ENCODE results near the gene STK35.

Gene STK35

DNA sequence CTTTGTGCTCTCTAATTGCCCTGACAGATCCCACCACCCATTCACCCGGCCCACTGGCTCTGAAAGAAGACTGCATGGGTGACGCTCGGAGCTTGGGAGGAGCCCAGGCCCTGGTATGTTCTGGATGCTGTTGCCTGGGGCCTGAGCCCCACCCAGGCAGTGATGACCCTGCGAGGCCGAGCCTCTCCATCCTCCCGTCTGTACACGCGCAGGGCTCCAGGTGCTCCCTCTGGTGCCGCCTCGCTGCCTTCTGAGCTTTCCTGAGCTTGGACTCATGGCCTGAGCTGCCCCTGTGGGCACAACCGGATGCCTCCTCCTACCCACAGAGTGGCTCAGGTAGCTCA is 61.2 kb downstream of the STK35 start:
- H2AFZ ChIP-seq (ENCODE audit: insufficient read depth, low read length, poor library complexity): no peak overlapping the region
- H3K9ac ChIP-seq (ENCODE audit: low read length): no peak overlapping the region
- no peak overlapping the region for H3K14ac ChIP-seq (ENCODE audit: low read length)
- H3K27ac ChIP-seq (ENCODE audit: low read depth, low read length): no peak overlapping the region
- no peak overlapping the region for H2BK120ac ChIP-seq (ENCODE audit: insufficient read depth, low read length, poor library complexity)
- no peak overlapping the region for H2AK5ac ChIP-seq (ENCODE audit: low read length)
- no peak overlapping the region for H4K91ac ChIP-seq (ENCODE audit: low read depth, low read length)
- H3K36me3 ChIP-seq (ENCODE audit: control insufficient read depth in 1 of 2, insufficient read depth in 2 of 2, low read length in 2 of 2): no peaks in the 10 kb centered on the region
- peaks cover 4% of the 10 kb centered on the region in 2 experiments for H3K4me1 ChIP-seq (ENCODE audit: control insufficient read depth in 1 of 2, insufficient read depth in 2 of 2, low read length in 2 of 2)
- no peak overlapping the region for H2BK5ac ChIP-seq (ENCODE audit: low read depth, low read length, poor library complexity)
- no peak overlapping the region for H2BK12ac ChIP-seq (ENCODE audit: low read length)
- H3K23ac ChIP-seq (ENCODE audit: low read length): no peak overlapping the region
- no peaks in the 10 kb centered on the region for H3K79me1 ChIP-seq (ENCODE audit: low read length)
- H3K79me2 ChIP-seq (ENCODE audit: control insufficient read depth, insufficient read depth, low read length, poor library complexity): no peaks in the 10 kb centered on the region
- no peaks in the 10 kb centered on the region for H3K9me3 ChIP-seq (ENCODE audit: insufficient read depth, low read depth, low read length)
- no peak overlapping the region for H4K8ac ChIP-seq (ENCODE audit: low read depth, low read length)
- no peak for DNase-seq
- H4K12ac ChIP-seq (ENCODE audit: low read depth, low read length): no peak overlapping the region
- H3K18ac ChIP-seq (ENCODE audit: low read length): no peak overlapping the region
- H3K4ac ChIP-seq (ENCODE audit: low read depth, low read length): no peak overlapping the region
- H3K4me2 ChIP-seq (ENCODE audit: low read length): no peak overlapping the region
- H3K4me3 ChIP-seq (ENCODE audit: low read depth, low read length): no peak overlapping the region
- no CpG with 5 or more reads among the region's 11 CpGs for WGBS (ENCODE audit: extremely low coverage, insufficient coverage, insufficient read length)
- no peaks in the 10 kb centered on the region for H3K27me3 ChIP-seq (ENCODE audit: insufficient read depth, low read length)

DNA sequence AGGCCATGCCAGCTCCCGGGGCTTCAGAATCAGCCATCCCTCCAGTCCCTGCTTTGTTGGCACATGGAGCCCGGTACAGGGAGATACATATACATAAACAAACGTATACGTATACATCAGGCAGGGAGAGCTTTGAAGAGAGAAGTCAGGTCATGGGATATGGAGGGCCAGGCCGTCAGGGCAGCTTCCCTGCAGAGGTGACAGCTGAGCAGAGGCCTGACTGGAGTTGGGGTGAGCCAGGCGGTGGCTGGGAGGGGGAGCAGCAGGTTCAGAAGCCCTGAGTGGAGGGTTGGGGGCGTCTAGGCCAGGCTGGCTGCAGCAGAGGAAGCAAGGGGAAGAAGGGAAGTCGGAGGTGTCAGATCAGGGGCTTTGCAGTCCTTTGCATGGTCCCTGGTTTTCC is 61.7 kb downstream of the STK35 start:
- no CpG with 5 or more reads among the region's 8 CpGs for WGBS (ENCODE audit: extremely low coverage, insufficient coverage, insufficient read length)
- H2AFZ ChIP-seq (ENCODE audit: insufficient read depth, low read length, poor library complexity): no peak overlapping the region
- H3K18ac ChIP-seq (ENCODE audit: low read length): no peak overlapping the region
- no peaks in the 10 kb centered on the region for H3K9me3 ChIP-seq (ENCODE audit: insufficient read depth, low read depth, low read length)
- no peak overlapping the region for H3K27ac ChIP-seq (ENCODE audit: low read depth, low read length)
- H3K4me3 ChIP-seq (ENCODE audit: low read depth, low read length): no peak overlapping the region
- H3K4me1 ChIP-seq (ENCODE audit: control insufficient read depth in 1 of 2, insufficient read depth in 2 of 2, low read length in 2 of 2): peaks cover 4% of the 10 kb centered on the region in 2 experiments
- no peak overlapping the region for H3K9ac ChIP-seq (ENCODE audit: low read length)
- H3K27me3 ChIP-seq (ENCODE audit: insufficient read depth, low read length): no peaks in the 10 kb centered on the region
- no peaks in the 10 kb centered on the region for H3K79me2 ChIP-seq (ENCODE audit: control insufficient read depth, insufficient read depth, low read length, poor library complexity)
- H3K14ac ChIP-seq (ENCODE audit: low read length): no peak overlapping the region
- H4K91ac ChIP-seq (ENCODE audit: low read depth, low read length): no peak overlapping the region
- H3K4me2 ChIP-seq (ENCODE audit: low read length): no peak overlapping the region
- DNase-seq: no peak
- no peak overlapping the region for H2BK5ac ChIP-seq (ENCODE audit: low read depth, low read length, poor library complexity)
- H4K8ac ChIP-seq (ENCODE audit: low read depth, low read length): no peak overlapping the region
- no peak overlapping the region for H4K12ac ChIP-seq (ENCODE audit: low read depth, low read length)
- no peak overlapping the region for H3K4ac ChIP-seq (ENCODE audit: low read depth, low read length)
- no peak overlapping the region for H2BK12ac ChIP-seq (ENCODE audit: low read length)
- no peaks in the 10 kb centered on the region for H3K36me3 ChIP-seq (ENCODE audit: control insufficient read depth in 1 of 2, insufficient read depth in 2 of 2, low read length in 2 of 2)
- H2AK5ac ChIP-seq (ENCODE audit: low read length): no peak overlapping the region
- no peak overlapping the region for H2BK120ac ChIP-seq (ENCODE audit: insufficient read depth, low read length, poor library complexity)
- H3K23ac ChIP-seq (ENCODE audit: low read length): no peak overlapping the region
- no peaks in the 10 kb centered on the region for H3K79me1 ChIP-seq (ENCODE audit: low read length)

DNA sequence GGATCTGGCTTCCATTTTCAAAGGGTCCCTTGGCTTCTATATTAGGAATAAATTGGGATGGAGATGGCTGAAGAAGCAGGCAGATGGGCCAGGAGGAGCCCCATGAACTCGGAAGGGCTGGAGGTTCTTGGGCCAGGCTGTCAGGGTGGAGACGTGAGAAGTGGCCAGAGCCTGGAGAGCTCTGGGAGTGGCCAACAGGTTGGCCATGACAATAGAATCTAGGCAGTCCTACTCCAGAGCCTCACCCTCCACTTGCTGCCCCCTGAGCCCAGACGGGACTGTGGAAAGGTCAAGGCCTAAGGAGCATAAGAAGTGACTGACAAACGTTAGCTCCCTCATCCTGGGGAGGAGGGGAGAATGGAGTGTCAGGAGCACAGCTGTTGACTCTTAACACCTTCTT is 62.1 kb downstream of the STK35 start:
- Histone ChIP-seq H2BK120ac (ENCODE audit: insufficient read depth, low read length, poor library complexity) (no peak overlapping the region), H2AK5ac (ENCODE audit: low read length) (no peak overlapping the region), H4K8ac (ENCODE audit: low read depth, low read length) (no peak overlapping the region), H3K18ac (ENCODE audit: low read length) (no peak overlapping the region), H3K4me1 (ENCODE audit: control insufficient read depth in 1 of 2, insufficient read depth in 2 of 2, low read length in 2 of 2) (peaks cover 4% of the 10 kb centered on the region in 2 experiments), H3K4me3 (ENCODE audit: low read depth, low read length) (no peak overlapping the region), H3K4ac (ENCODE audit: low read depth, low read length) (no peak overlapping the region), H2BK12ac (ENCODE audit: low read length) (no peak overlapping the region), H3K79me1 (ENCODE audit: low read length) (no peaks in the 10 kb centered on the region), H3K23ac (ENCODE audit: low read length) (no peak overlapping the region), H3K27ac (ENCODE audit: low read depth, low read length) (no peak overlapping the region), H3K79me2 (ENCODE audit: control insufficient read depth, insufficient read depth, low read length, poor library complexity) (no peaks in the 10 kb centered on the region), H3K4me2 (ENCODE audit: low read length) (no peak overlapping the region), H4K12ac (ENCODE audit: low read depth, low read length) (no peak overlapping the region), H3K36me3 (ENCODE audit: control insufficient read depth in 1 of 2, insufficient read depth in 2 of 2, low read length in 2 of 2) (no peaks in the 10 kb centered on the region), H3K27me3 (ENCODE audit: insufficient read depth, low read length) (no peaks in the 10 kb centered on the region), H2BK5ac (ENCODE audit: low read depth, low read length, poor library complexity) (no peak overlapping the region), H3K9me3 (ENCODE audit: insufficient read depth, low read depth, low read length) (no peaks in the 10 kb centered on the region), H3K9ac (ENCODE audit: low read length) (no peak overlapping the region), H3K14ac (ENCODE audit: low read length) (no peak overlapping the region), H2AFZ (ENCODE audit: insufficient read depth, low read length, poor library complexity) (no peak overlapping the region), H4K91ac (ENCODE audit: low read depth, low read length) (no peak overlapping the region)
- DNase-seq: no peak
- WGBS (ENCODE audit: extremely low coverage, insufficient coverage, insufficient read length): no CpG with 5 or more reads among the region's 4 CpGs

DNA sequence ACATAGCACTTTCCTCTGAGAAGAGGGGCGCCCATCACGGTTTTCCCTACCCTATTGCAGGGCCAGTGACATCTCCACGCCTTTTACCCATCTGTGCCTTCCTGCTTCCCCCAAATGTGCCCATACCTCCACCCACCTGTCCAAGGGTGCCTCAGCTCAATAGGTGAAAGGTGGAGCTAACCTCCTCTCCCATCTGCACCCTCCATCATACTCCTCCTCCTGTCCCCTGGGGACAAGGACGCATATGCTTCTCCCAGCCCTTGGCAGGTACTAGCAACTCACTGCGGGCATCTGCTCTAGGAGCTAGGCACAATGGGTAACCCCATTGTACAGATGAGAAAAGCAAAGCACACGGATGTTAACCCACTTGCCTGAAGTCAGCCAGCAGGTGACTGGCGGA is 62.8 kb downstream of the STK35 start:
- Histone ChIP-seq H3K23ac (ENCODE audit: low read length) (no peak overlapping the region), H3K18ac (ENCODE audit: low read length) (no peak overlapping the region), H3K79me1 (ENCODE audit: low read length) (no peaks in the 10 kb centered on the region), H2AFZ (ENCODE audit: insufficient read depth, low read length, poor library complexity) (no peak overlapping the region), H4K8ac (ENCODE audit: low read depth, low read length) (no peak overlapping the region), H2BK5ac (ENCODE audit: low read depth, low read length, poor library complexity) (no peak overlapping the region), H4K91ac (ENCODE audit: low read depth, low read length) (no peak overlapping the region), H4K12ac (ENCODE audit: low read depth, low read length) (no peak overlapping the region), H3K36me3 (ENCODE audit: control insufficient read depth in 1 of 2, insufficient read depth in 2 of 2, low read length in 2 of 2) (no peaks in the 10 kb centered on the region), H3K4me1 (ENCODE audit: control insufficient read depth in 1 of 2, insufficient read depth in 2 of 2, low read length in 2 of 2) (peaks cover 4% of the 10 kb centered on the region in 2 experiments), H3K4me2 (ENCODE audit: low read length) (no peak overlapping the region), H3K4me3 (ENCODE audit: low read depth, low read length) (no peak overlapping the region), H2BK120ac (ENCODE audit: insufficient read depth, low read length, poor library complexity) (no peak overlapping the region), H3K9me3 (ENCODE audit: insufficient read depth, low read depth, low read length) (no peaks in the 10 kb centered on the region), H2AK5ac (ENCODE audit: low read length) (no peak overlapping the region), H3K27me3 (ENCODE audit: insufficient read depth, low read length) (no peaks in the 10 kb centered on the region), H3K27ac (ENCODE audit: low read depth, low read length) (no peak overlapping the region), H3K79me2 (ENCODE audit: control insufficient read depth, insufficient read depth, low read length, poor library complexity) (no peaks in the 10 kb centered on the region), H2BK12ac (ENCODE audit: low read length) (no peak overlapping the region), H3K4ac (ENCODE audit: low read depth, low read length) (no peak overlapping the region), H3K9ac (ENCODE audit: low read length) (no peak overlapping the region), H3K14ac (ENCODE audit: low read length) (no peak overlapping the region)
- no peak for DNase-seq
- WGBS (ENCODE audit: extremely low coverage, insufficient coverage, insufficient read length): no CpG with 5 or more reads among the region's 7 CpGs

Measured in trophoblast cell (in vitro differentiated cells and primary cell).